IMR-90 (cell line): ENCODE data around the gene PDLIM1.
A peak's percentile ranks its signal among the peaks of the same experiment; 100 is the strongest.

Source experiments
- BHLHE40 ChIP-seq: fragments of 150-350 bp; IDR thresholded peaks from 2 replicates; pipeline ENCODE4 v1.6.1; 2016; ENCODE audit warnings: mild to moderate bottlenecking, low read depth, low read length
- CEBPB ChIP-seq: IDR thresholded peaks from 2 replicates; pipeline ENCODE4 v1.6.1; 2012; ENCODE audit warnings: low read depth, low read length, improper control_type of control experiment
- CHD1 ChIP-seq: IDR thresholded peaks from 2 replicates; pipeline ENCODE4 v1.6.1; 2012; ENCODE audit warnings: low read depth, low read length, improper control_type of control experiment
- CTCF ChIP-seq: conservative IDR thresholded peaks from 2 replicates; pipeline ENCODE4 v1.5.1; 2012; ENCODE audit warnings: mild to moderate bottlenecking, low read depth, low read length, improper control_type of control experiment
- FOS ChIP-seq: fragments of 150-350 bp; IDR thresholded peaks from 2 replicates; pipeline ENCODE4 v1.6.1; 2016; ENCODE audit warnings: low read depth, low read length
- MAFK ChIP-seq: IDR thresholded peaks from 2 replicates; pipeline ENCODE4 v1.6.1; 2012; ENCODE audit warnings: low read depth, low read length, improper control_type of control experiment
- MAZ ChIP-seq: IDR thresholded peaks from 2 replicates; pipeline ENCODE4 v1.6.1; 2012; ENCODE audit warnings: low read depth, mild to moderate bottlenecking, low read length, improper control_type of control experiment, moderate library complexity, borderline replicate concordance
- MXI1 ChIP-seq: IDR thresholded peaks from 2 replicates; pipeline ENCODE4 v1.6.1; 2012; ENCODE audit warnings: low read depth, mild to moderate bottlenecking, low read length, moderate library complexity, borderline replicate concordance
- POLR2A ChIP-seq: IDR thresholded peaks from 2 replicates; pipeline ENCODE4 v1.6.1; 2012; ENCODE audit warnings: mild to moderate bottlenecking, low read depth, low read length
- RAD21 ChIP-seq: IDR thresholded peaks from 2 replicates; pipeline ENCODE4 v1.6.1; 2012; ENCODE audit warnings: low read length, improper control_type of control experiment
- RCOR1 ChIP-seq: IDR thresholded peaks from 2 replicates; pipeline ENCODE4 v1.6.1; 2012; ENCODE audit warnings: mild to moderate bottlenecking, low read length, improper control_type of control experiment; ENCODE audit not compliant: insufficient replicate concordance
- RFX5 ChIP-seq: IDR thresholded peaks from 2 replicates; pipeline ENCODE4 v1.8.0; 2012; ENCODE audit warnings: low read depth, mild to moderate bottlenecking, low read length, moderate library complexity
- SMC3 ChIP-seq: fragments of 150-350 bp; IDR thresholded peaks from 2 replicates; pipeline ENCODE4 v1.6.1; 2016; ENCODE audit warnings: low read depth, mild to moderate bottlenecking, antibody characterized with exemption, low read length, moderate library complexity
- USF2 ChIP-seq: fragments of 150-350 bp; IDR thresholded peaks from 2 replicates; pipeline ENCODE4 v1.6.1; 2017; ENCODE audit warnings: mild to moderate bottlenecking, antibody characterized with exemption, low read length, low read depth

- TF ChIP-seq POLR2A (peak; percentile 48; the same call in 1 of the 2 replicates), CTCF (no peak), USF2 (no peak), RFX5 (no peak), SMC3 (peak; percentile 1; the same call in 1 of the 2 replicates), RCOR1 (no peak), MAFK (no peak), BHLHE40 (no peak), RAD21 (no peak; the same call in 1 of the 2 replicates), CHD1 (no peak), MXI1 (no peak), FOS (peak; percentile 68), MAZ (no peak), CEBPB (peak; percentile 24; the same call in 1 of the 2 replicates)
Observed at GRCh38 chr10:95247200-95247880, 43.5 kb downstream of the PDLIM1 start.
